BJ (cell line): ENCODE results near the gene SLC5A5. TPM values are rescaled to one million over a fixed set of nuclear protein-coding genes. Genes with fewer than 3 reads are reported as not detected.

Experiments
- CTCF ChIA-PET: fragments of 350-600 bp; formaldehyde crosslinking; extraction: SDS; loops from one replicate; lab custom pipeline; 2021; ENCODE audit warnings: antibody characterized with exemption, inconsistent platforms; lab: Yijun Ruan, JAX
- POLR2A ChIA-PET: fragments of 300-600 bp; sonication (Branson Sonifier 250); formaldehyde crosslinking; extraction: SDS; loops from one replicate; lab custom pipeline; 2021; ENCODE audit warnings: antibody characterized with exemption; lab: Charles Lee
- DNase-seq: peaks from one replicate; pipeline ENCODE4 v3.0.0-alpha.2; 2011; ENCODE audit warnings: low read depth
- H3K27me3 ChIP-seq: 2 replicates; pipeline ENCODE4 v1.6.0; 2011; ENCODE audit warnings: low read length; ENCODE audit not compliant: control insufficient read depth, insufficient read depth
- H3K36me3 ChIP-seq: 2 replicates; pipeline ENCODE4 v1.5.1; 2011; ENCODE audit warnings: low read length; ENCODE audit not compliant: control insufficient read depth, insufficient read depth
- H3K4me3 ChIP-seq: 2 replicates; pipeline ENCODE4 v1.5.1; 2011; ENCODE audit warnings: low read depth, mild to moderate bottlenecking, control low read depth, low read length
- polyA plus RNA-seq: library from polyadenylated mRNA; depleted of rRNA; stranded (reverse); fragments of >200 nt; gene quantifications from 2 replicates; pipeline ENCODE4 v1.2.3, GENCODE V29; 2011
- TF ChIP-seq, protein P1 (sequence below): IDR thresholded peaks from 2 replicates; pipeline ENCODE4 v1.5.1; 2011; ENCODE audit warnings: low read depth, mild to moderate bottlenecking, control low read depth, inconsistent platforms, low read length, moderate library complexity; ENCODE audit not compliant: insufficient read depth

SLC5A5 gene
- polyA plus RNA-seq, 1 experiment, result not detected

DNA sequence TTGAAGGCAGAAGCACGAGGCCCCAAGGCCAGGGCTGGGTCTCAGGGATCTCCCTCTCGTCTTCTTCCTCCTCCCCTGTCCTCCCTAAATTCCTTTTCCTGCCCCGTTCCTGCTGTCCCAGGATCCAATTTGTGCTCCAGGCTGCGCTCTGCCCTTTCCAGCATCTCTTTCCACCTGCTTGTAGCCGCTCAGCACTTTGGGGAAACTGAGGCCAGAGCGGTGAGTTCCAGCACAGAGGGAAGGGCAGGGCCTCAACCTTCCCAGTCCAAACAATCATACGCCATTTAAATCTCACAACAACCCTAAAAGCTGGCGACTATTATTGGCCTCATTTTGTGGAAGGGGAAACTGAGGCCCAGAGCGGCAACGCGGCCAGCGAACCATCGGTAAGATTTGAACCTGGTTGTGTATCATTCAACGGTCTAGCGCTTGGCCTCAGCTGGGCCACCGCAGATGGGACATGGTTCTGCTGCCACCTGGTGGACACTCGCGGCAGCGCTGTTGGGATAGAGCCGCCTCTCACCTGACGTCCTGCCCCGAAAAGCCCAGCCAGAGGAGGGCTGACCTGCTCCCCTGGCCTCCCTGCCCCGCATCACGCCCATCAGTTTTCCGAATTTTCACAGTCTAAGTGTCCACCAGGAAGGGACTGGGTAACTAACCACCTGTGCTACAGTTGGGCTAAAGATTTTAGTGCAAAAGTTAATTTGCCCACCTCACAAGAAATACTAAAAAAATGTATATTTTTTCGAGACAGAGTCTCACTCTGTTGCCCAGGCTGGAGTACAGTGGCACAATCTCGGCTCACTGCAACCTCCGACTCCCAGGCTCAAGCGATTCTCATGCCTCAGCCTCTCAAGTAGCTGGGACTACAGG, 16.2 kb upstream of the SLC5A5 start:
- ChIA-PET POLR2A (no interaction called here), CTCF (interaction anchor here (0.6 to 4.8 kb wide), 21 partner anchors 10 to 461 kb away, joined by 3 to 28 read pairs (median 3); partner anchors contain the start of genes B3GNT3, CCDC124, CCDC194 and MAP1S)
- H3K36me3 ChIP-seq, result no peaks in the 10 kb centered on the region
- TF ChIP-seq, protein P1, sequence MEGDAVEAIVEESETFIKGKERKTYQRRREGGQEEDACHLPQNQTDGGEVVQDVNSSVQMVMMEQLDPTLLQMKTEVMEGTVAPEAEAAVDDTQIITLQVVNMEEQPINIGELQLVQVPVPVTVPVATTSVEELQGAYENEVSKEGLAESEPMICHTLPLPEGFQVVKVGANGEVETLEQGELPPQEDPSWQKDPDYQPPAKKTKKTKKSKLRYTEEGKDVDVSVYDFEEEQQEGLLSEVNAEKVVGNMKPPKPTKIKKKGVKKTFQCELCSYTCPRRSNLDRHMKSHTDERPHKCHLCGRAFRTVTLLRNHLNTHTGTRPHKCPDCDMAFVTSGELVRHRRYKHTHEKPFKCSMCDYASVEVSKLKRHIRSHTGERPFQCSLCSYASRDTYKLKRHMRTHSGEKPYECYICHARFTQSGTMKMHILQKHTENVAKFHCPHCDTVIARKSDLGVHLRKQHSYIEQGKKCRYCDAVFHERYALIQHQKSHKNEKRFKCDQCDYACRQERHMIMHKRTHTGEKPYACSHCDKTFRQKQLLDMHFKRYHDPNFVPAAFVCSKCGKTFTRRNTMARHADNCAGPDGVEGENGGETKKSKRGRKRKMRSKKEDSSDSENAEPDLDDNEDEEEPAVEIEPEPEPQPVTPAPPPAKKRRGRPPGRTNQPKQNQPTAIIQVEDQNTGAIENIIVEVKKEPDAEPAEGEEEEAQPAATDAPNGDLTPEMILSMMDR, result peak; percentile 97
- H3K27me3 ChIP-seq, result no peaks in the 10 kb centered on the region
- DNase-seq, result no peak
- no peak overlapping the region for H3K4me3 ChIP-seq

DNA sequence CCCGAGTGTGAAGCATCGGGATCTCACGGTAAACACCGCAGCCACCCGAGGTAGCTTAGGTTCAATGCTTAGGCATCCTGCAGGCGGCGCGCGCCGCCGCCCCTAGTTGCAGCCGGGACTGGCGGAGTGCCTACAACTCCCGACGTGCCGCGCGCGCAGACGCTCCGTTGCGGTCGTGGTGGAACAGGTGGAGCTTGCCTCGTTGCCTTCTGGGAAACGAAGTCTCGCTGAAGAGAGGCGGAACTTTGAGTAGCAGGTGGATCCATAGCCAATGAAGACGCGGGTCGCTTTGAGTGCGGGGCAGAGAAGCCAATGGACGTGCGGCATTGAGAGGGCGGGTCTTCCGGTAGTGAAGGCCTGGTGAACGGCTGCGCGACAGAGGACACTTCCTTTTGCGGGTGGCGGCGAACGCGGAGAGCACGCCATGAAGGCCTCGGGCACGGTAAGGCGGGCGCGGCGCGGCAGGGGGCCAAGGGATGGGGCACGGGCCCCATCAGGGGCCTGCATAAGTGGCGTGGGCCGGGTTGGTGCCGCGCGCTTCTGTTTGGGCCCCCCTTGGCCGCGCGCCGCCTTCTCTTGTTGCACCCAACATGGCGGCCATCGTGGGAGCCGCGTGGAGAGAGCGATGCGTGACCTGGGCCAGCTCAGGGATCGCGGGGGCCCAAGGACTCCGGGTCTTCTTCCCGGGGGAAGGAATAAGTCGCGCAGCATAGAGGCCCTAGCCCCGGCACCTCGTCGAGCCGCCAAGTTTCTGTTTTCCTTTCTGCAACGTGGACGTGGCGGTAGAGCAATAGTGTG, 12.0 kb upstream of the SLC5A5 start, which contains the start of gene RPL18A:
Gene RPL18A (plus strand): TSS at position 378 of the 798 bp plus-strand sequence. CDS start 47 bp downstream, at position 425.
- DNase-seq, result peak; percentile 99
- CTCF ChIA-PET, result interaction anchor here (0.5 to 3.8 kb wide), 31 partner anchors 10 to 567 kb away, joined by 3 to 54 read pairs (median 3); partner anchors contain the start of genes CCDC124, JAK3 and SLC5A5
- peaks cover 26% of the 10 kb centered on the region for H3K36me3 ChIP-seq
- peak within 1 kb of the TSS; percentile 98 for H3K4me3 ChIP-seq
- POLR2A ChIA-PET, result interaction anchor here (0.6 to 1.1 kb wide), 6 partner anchors 10 to 1204 kb away, joined by 3 to 13 read pairs (median 4); partner anchors contain the start of gene CCDC124
- H3K27me3 ChIP-seq, result no peaks in the 10 kb centered on the region
- TF ChIP-seq, protein P1, result peak; percentile 94

DNA sequence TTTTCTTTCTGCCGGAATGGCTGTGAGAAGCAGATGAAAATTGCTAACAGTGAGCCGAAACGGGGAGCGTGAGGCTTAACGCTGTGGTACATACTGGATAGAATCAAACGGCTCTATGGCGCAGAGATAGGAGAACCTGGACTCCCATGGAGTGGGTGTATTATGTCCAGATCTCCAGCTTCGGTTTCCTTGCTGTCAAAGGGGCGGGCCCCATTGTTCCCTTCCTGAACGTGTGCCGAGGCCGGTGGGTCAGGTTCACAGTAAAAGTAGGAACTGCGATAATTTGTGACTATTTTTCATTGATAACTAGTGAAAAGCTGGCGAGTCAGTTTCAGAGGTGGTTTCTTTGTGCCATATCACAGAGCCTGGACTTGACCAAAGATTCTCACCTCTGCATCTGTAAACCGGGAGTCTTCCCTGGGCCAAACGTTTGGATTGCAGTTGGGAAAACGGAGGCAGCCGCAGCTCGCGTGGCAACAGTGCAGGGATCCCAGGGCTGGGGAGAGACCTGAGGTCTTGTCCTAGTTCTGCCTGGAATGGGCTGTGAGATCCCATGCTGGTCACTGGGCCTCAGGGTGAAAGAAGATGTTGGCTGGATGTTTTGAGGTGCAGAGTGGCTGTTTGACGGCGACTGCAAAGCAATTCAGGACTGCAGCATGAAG, 11.3 kb upstream of the SLC5A5 start:
- TF ChIP-seq, protein P1, result no peak
- ChIA-PET POLR2A (interaction anchor here (0.6 kb wide), 1 partner anchor 1203 kb away, joined by 3 read pairs; no protein-coding TSS in a partner anchor), CTCF (interaction anchor here (1.5 to 3.8 kb wide), 8 partner anchors 10 to 253 kb away, joined by 3 to 54 read pairs (median 9); partner anchors contain the start of genes CCDC124 and JAK3)
- DNase-seq, result no peak
- peaks cover 26% of the 10 kb centered on the region for H3K36me3 ChIP-seq
- H3K4me3 ChIP-seq, result peak overlapping the region; percentile 98
- no peaks in the 10 kb centered on the region for H3K27me3 ChIP-seq

DNA sequence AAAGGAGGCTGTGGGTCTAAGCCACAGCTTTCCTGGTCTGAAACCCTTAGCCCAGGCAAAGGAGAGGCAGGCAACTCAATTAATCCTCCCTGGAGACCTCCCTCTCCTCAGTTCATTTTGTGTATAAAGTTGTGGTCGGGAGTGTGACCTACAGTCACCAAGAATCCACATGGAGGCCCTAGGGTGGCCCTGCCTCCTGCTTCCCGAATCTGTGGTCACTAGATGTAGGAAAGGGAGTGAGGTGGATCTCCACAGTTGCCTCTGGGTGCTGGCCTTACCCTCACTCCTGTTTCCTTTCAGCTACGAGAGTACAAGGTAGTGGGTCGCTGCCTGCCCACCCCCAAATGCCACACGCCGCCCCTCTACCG, 10.8 kb upstream of the SLC5A5 start:
- Histone ChIP-seq H3K4me3 (peak overlapping the region; percentile 98), H3K27me3 (no peaks in the 10 kb centered on the region), H3K36me3 (peaks cover 26% of the 10 kb centered on the region)
- DNase-seq, result no peak
- ChIA-PET POLR2A (no interaction called here), CTCF (interaction anchor here (1.9 to 3.8 kb wide), 5 partner anchors 9 to 136 kb away, joined by 7 to 54 read pairs (median 22); partner anchors contain the start of genes CCDC124 and JAK3)
- TF ChIP-seq, protein P1, result no peak
